HT-29 (cell line): Measurements from ENCODE around the gene CD3D. TPM values are rescaled to one million over a fixed set of nuclear protein-coding genes. Genes with fewer than 3 reads are reported as not detected.

Source experiments
- DNase-seq: peaks from one replicate; pipeline ENCODE4 v3.0.0-alpha.2; 2015; ENCODE audit warnings: low spot score
- total RNA-seq: library from RNA; depleted of rRNA; stranded (reverse); fragments of >200 nt; shearing (Covaris generic); gene quantifications from 2 replicates; pipeline ENCODE4 v1.2.3, GENCODE V29; 2014; rRNA removed

Gene CD3D
- not detected in 2 replicates for total RNA-seq

GRCh38 chr11:118342503-118343161 lies at the start of gene CD3D:
CD3D (minus strand) TSS chr11:118342705; CDS start chr11:118342607, 98 bp downstream.
- no peak for DNase-seq

GRCh38 chr11:118383657-118384056 lies 41.2 kb upstream of the CD3D start:
- DNase-seq = no peak

GRCh38 chr11:118382954-118383353 lies 40.4 kb upstream of the CD3D start:
- no peak for DNase-seq

DNA sequence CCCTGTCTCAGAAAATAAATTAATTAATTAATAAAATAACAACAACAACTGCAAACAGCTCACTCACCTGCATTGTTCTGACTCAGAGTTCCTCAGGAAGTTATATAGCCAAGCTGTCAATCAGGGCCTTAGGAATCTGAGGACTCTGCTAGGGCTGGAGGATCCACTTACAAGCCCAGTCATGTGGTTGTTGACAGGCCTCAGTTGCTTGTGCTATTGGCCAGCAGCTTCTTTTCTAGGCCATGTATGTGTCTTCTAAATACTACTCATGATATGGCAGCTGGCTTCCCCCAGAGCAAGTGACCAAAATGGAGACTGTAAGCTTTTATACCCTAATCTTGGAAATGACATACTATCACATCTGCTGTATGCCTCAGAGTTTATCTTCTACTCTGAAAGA lies 38.1 kb upstream of the CD3D start:
- DNase-seq = no peak

- DNase-seq = no peak
Observed at GRCh38 chr11:118379497-118379896, 37.0 kb upstream of the CD3D start.

DNA sequence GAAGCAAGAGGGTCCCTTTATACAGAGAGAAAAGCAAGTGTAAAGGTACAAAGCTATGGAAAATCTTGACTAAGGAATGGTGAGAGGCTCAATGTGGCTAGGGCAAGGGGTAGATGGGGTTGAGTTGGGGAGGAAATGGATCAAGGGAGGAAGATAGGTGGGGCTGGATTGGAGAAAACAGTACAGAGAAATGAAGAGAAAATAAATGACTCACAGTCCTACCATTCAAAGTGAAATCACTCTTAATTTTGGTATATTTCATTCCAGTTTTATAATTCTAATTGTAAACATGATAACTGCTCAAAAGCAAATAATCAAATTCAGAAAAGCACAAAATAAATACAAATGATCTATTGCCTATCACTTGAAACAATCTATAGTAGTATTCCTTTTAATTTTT lies 33.5 kb upstream of the CD3D start:
- DNase-seq = no peak

- DNase-seq = no peak
Observed at GRCh38 chr11:118374729-118375128, 32.2 kb upstream of the CD3D start.

DNA sequence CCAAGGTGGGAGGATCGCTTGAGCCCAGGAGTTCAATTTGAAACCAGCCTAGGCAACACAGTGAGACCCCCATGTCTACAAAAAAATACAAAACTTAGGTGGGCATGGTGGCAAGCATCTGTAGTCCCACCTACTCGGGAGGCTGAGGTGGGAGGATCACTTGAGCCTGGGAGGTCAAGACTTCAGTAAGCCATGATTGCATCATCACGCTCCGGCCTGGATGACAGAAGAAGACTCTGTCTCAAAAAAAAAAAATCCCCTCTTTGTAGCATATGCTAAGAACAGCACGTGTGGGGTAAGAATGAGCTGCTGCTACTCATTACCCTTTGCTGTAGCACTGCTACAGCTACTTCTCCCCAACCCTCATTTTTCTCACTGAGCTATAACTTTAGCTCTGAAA lies 31.4 kb upstream of the CD3D start:
- no peak for DNase-seq

- no peak for DNase-seq
Observed at GRCh38 chr11:118373263-118373662, 30.8 kb upstream of the CD3D start.

DNA sequence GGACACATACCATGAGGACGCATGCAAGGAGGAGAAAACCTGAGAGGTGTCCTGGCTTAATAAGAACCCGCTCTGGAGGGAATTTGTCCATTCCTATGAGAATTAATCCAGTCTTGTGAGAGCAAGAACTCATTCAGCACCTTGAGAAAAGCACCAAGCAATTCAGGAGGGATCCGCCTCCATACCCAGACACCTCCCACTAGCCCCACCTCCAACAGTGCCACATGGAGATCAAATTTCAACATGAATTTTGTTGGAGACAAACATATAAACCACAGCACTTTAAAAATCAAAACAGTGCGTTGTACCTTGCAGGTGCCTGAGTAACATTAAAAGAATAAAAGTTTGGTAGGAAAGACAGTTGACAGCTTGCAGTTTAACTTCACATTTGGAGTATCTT lies 28.3 kb upstream of the CD3D start:
- DNase-seq = no peak

GRCh38 chr11:118366287-118366686 lies 23.8 kb upstream of the CD3D start:
- DNase-seq = no peak

DNA sequence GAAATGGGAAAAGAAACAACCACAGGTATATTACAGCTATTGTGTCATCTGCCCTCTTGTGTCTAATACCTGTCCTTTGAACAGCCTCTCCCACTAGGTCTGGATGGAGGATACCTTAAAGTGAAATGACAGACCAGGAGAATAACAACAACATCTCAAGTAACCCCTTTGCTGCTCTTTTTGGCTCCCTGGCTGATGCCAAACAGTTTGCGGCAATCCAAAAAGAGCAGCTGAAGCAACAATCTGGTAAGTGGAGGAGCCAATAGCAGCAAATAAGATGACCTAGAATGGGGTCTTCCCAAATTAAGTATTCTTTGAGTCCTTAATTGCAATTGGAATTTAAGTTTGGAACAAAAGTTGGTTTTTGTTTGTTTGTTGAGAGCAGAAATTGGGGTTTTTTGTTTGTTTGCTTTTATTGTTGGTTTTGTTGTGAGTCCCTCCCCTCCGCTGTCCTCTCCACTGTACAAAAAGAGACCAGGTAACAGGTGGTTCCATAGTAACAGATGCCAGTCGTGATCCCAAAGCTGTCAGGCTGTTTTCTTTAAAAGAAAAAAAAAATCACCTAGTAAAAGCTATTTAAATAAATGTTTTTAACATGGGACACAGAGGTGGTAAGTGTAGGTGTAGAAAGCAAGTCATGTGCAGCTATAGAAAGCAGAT lies 22.6 kb upstream of the CD3D start:
- DNase-seq = no peak

GRCh38 chr11:118359295-118359958 lies 16.9 kb upstream of the CD3D start, which contains the start of gene UBE4A:
UBE4A (plus strand) TSS chr11:118359600; CDS start chr11:118365081, 5,481 bp downstream.
- peak; percentile 97 for DNase-seq

DNA sequence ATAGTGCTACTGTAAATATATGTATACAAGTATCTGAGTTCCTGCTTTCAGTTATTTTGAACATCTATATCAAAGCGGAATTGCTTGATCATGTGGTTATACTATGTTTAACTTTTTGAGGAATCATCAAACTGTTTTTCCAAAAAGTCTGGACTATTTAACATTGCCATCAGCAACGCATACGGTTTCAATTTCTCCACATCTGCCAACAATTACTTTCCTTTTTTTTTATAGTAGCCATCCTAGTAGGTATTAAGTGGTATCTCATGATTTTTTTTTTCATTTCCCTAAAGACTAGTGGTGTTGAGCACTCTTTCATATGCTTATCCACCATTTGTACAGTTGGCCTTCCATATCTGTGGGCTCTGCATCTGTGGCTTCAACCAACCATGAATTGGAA lies 15.6 kb upstream of the CD3D start:
- DNase-seq = no peak

DNA sequence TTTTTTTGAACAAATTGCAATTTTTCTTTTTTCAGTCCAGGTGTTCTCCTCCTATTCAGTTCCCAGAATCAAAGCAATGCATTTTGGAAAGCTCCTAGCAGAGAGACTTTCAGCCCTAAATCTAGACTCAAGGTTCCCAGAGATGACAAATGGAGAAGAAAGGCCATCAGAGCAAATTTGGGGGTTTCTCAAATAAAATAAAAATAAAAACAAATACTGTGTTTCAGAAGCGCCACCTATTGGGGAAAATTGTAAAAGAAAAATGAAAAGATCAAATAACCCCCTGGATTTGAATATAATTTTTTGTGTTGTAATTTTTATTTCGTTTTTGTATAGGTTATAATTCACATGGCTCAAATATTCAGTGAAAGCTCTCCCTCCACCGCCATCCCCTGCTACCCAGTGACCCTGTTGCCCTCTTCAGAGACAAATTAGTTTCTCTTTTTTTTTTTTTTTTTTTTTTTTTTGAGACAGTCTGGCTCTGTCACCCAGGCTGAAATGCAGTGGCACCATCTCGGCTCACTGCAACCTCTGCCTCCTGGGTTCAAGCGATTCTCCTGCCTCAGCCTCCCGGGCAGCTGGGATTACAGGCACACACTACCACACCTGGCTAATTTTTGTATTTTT lies 10.7 kb upstream of the CD3D start:
- DNase-seq = peak; percentile 68

DNA sequence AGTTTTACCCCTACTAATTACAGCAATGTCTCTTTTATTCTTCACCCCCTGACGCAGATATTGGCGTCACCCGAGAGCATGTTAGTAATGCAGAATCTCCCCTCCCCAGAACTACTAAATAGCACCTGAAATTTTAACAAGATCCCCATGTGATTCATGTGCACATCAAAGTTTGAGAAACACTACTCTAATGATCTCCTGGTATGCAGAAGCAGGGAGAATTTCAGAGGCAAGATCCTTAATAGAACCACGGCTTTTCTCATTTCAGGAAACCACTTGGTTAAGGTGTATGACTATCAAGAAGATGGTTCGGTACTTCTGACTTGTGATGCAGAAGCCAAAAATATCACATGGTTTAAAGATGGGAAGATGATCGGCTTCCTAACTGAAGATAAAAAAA lies 7.0 kb upstream of the CD3D start:
- DNase-seq = no peak

DNA sequence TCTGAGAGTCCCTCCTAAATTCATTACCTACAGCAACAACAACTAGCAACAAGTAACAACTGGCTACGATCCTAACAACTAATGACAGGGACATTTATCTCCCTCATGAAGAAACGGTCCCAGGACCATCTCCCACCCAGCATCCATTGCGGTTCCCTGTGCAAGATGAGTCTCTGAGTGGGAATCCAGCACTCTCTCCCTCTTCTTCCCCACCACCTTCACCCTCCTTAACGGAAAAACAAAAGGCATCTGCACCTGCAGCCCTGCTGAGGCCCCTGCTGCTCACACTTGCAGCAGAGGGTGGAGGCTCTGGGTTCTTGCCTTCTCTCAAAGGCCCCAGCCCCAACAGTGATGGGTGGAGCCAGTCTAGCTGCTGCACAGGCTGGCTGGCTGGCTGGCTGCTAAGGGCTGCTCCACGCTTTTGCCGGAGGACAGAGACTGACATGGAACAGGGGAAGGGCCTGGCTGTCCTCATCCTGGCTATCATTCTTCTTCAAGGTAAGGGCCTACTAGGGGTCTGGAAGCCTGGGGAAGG lies 1.5 kb upstream of the CD3D start, which contains the start of gene CD3G:
Gene CD3G (plus strand): TSS at position 364 of the 535 bp plus-strand sequence. CDS start 80 bp downstream, at position 444.
- no peak for DNase-seq

DNA sequence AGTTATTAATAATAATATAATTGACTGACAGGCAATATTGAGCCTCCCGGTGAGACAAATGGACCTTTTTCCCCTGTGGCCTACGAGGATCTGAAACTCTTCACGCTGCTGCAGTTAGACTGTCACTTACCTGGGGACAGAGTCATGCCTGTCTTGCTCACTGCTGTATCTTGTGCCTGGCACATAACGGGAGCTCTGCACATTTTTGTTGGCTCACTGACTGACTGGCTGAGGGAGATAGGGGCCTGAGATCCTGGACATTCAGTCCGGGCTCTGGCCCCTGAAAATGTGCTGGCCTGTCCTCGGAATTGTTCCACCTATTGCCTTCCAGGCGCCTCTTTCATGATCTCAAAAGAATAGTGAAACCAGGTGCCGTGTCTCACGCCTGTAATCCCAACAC lies 743 bp upstream of the CD3D start:
- no peak for DNase-seq

- DNase-seq = no peak
Observed at GRCh38 chr11:118341815-118342489, 553 bp downstream of the CD3D start.

DNA sequence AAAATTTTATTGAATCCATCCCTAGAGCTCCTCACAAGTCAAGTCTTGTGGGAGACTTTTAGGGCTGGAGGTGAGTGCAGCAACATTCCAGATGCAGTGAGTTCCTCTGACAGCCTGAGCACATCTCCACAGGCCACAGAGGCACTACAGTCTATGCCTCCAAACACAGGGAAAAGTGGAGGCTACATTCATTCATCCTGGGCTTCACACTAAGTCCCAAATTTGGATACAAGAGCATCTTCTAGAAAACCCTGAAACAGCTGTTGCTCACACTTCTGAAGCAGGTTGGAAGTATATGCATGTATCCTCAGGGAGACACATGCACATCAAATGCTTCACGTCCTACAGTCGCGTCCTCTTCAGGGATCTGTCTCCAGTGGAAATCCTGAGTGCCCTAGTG lies 1.2 kb downstream of the CD3D start:
- no peak for DNase-seq

GRCh38 chr11:118340449-118340848 lies 2.1 kb downstream of the CD3D start:
- no peak for DNase-seq
